ENCODE measurements around the gene IGF2BP2.

Gene IGF2BP2

DNA sequence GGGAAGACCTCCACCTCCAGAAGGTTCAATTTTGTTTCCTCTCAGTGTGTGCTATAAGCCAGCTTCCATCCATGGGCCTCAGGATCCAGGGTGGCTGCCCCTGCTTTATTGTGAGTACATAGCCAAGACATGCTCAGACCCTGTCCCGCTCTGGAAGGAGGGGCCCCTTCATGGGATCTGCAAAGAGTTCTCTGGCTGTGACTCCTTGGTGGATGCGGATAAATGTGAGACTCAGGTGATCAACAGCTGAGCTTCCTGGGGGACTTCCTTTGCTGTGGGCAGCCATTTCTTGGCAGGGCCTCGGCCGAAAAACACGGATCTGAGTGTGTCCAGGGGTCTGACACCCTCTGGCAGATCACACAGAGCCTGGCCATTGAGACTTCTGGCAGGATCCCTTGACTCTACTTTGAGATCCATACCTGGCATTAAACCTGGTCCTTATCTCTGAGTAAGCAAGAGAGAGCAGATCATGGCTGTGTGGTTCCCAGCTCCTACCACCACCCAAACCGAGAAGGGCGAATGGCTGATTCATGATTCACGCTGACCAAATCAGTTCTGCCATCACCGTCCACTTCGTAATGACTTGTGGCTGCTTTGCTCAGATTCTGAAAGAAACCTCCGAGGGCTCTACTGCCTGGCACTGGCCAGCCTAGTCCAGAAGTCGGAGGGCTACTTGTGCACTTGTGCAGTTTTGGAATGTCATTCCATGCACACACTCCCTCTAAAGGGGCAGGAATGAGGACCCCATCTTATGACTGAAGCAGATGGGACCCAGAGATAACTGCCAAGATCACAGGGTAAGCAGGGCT lies 170.7 kb downstream of the IGF2BP2 start:
- DNase-seq (ENCODE audit: low spot score), result no peak
- Histone ChIP-seq H3K9me3 (ENCODE audit: severe bottlenecking) (no peaks in the 10 kb centered on the region), H3K4me3 (ENCODE audit: severe bottlenecking) (no peak overlapping the region), H3K36me3 (ENCODE audit: low read depth) (peaks cover 86% of the 10 kb centered on the region), H3K4me1 (ENCODE audit: insufficient read depth, poor library complexity, severe bottlenecking) (peaks cover 36% of the 10 kb centered on the region), H3K27ac (ENCODE audit: poor library complexity, severe bottlenecking) (peak overlapping the region; percentile 96), H3K27me3 (ENCODE audit: insufficient read depth, poor library complexity, severe bottlenecking) (no peaks in the 10 kb centered on the region)
- no peak for ATAC-seq (ENCODE audit: low read depth)
- TF ChIP-seq, protein P1, sequence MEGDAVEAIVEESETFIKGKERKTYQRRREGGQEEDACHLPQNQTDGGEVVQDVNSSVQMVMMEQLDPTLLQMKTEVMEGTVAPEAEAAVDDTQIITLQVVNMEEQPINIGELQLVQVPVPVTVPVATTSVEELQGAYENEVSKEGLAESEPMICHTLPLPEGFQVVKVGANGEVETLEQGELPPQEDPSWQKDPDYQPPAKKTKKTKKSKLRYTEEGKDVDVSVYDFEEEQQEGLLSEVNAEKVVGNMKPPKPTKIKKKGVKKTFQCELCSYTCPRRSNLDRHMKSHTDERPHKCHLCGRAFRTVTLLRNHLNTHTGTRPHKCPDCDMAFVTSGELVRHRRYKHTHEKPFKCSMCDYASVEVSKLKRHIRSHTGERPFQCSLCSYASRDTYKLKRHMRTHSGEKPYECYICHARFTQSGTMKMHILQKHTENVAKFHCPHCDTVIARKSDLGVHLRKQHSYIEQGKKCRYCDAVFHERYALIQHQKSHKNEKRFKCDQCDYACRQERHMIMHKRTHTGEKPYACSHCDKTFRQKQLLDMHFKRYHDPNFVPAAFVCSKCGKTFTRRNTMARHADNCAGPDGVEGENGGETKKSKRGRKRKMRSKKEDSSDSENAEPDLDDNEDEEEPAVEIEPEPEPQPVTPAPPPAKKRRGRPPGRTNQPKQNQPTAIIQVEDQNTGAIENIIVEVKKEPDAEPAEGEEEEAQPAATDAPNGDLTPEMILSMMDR (IDR thresholded peaks at IDR 0.05; ENCODE audit: poor library complexity, severe bottlenecking), result no peak

DNA sequence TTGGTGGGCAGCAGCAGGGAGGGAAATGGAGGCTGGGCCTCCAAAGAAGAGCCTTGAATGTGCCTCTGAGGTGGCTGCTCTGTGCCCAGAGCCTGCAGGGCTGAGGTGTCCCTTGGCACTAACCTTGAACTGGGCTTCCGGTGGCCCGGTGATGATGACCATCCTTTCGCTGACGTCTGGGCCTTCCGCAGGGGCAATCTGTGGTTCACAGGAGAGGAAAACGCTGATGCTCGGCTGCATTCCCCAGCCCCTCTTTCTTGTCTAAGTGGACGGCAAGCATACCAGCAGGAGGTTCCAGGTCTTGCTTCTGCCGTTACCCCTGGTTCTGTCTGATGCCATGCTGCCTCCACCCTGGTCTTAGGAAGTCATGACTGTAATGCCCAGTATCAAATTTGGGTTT lies 172.9 kb downstream of the IGF2BP2 start:
- DNase-seq (ENCODE audit: low spot score), result no peak
- Histone ChIP-seq H3K27me3 (ENCODE audit: insufficient read depth, poor library complexity, severe bottlenecking) (no peaks in the 10 kb centered on the region), H3K9me3 (ENCODE audit: severe bottlenecking) (no peaks in the 10 kb centered on the region), H3K27ac (ENCODE audit: poor library complexity, severe bottlenecking) (no peak overlapping the region), H3K36me3 (ENCODE audit: low read depth) (peaks cover 92% of the 10 kb centered on the region), H3K4me1 (ENCODE audit: insufficient read depth, poor library complexity, severe bottlenecking) (peaks cover 15% of the 10 kb centered on the region), H3K4me3 (ENCODE audit: severe bottlenecking) (no peak overlapping the region)
- TF ChIP-seq, protein P1 (IDR thresholded peaks at IDR 0.05; ENCODE audit: poor library complexity, severe bottlenecking), result no peak
- no peak for ATAC-seq (ENCODE audit: low read depth)

DNA sequence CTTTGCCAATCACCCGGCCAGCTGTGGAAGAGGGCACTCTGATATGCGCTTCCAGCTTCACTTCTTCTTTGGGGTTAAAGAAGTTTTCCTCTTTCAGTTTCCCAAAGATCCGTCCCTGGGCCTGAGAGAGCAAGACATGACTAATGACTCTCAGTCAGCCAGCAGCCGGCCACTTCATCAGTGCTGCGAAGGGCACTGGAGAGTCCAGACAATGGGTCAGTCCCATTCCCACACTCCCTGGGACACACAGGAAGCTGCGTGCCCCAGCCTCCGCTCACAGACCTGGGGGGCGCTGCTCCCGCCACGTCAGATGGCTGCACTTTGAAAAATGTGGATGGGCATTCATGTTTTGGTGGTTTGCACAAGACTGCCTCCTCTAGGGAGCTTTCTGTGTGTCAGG lies 175.4 kb downstream of the IGF2BP2 start:
- Histone ChIP-seq H3K27me3 (ENCODE audit: insufficient read depth, poor library complexity, severe bottlenecking) (no peaks in the 10 kb centered on the region), H3K4me1 (ENCODE audit: insufficient read depth, poor library complexity, severe bottlenecking) (no peaks in the 10 kb centered on the region), H3K36me3 (ENCODE audit: low read depth) (peaks cover 94% of the 10 kb centered on the region), H3K4me3 (ENCODE audit: severe bottlenecking) (no peak overlapping the region), H3K9me3 (ENCODE audit: severe bottlenecking) (no peaks in the 10 kb centered on the region), H3K27ac (ENCODE audit: poor library complexity, severe bottlenecking) (no peak overlapping the region)
- ATAC-seq (ENCODE audit: low read depth) (no peak), DNase-seq (ENCODE audit: low spot score) (no peak)
- TF ChIP-seq, protein P1 (IDR thresholded peaks at IDR 0.05; ENCODE audit: poor library complexity, severe bottlenecking), result no peak

DNA sequence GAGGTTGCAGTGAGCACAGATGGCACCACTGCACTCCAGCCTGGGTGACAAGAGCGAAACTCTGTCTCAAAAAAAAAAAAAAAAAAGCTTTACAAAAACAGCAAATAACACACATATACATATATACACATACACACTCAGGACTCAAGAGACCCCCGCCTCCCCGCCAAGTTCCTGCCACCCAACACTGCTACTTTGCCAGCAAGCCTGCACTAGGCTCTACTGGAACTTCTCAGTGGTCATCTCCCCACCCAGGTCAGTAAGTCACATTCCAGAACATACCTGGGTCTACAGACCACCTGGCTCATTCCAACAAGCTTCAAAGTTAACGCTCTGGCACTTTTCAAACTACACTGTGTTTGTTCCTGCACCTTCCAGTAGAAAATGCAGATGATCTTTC lies 176.4 kb downstream of the IGF2BP2 start:
- no peak for DNase-seq (ENCODE audit: low spot score)
- H3K27ac ChIP-seq (ENCODE audit: poor library complexity, severe bottlenecking), result no peak overlapping the region
- no peak overlapping the region for H3K4me3 ChIP-seq (ENCODE audit: severe bottlenecking)
- peaks cover 84% of the 10 kb centered on the region for H3K36me3 ChIP-seq (ENCODE audit: low read depth)
- ATAC-seq (ENCODE audit: low read depth), result no peak
- TF ChIP-seq, protein P1 (IDR thresholded peaks at IDR 0.05; ENCODE audit: poor library complexity, severe bottlenecking), result no peak
- no peaks in the 10 kb centered on the region for H3K9me3 ChIP-seq (ENCODE audit: severe bottlenecking)
- no peaks in the 10 kb centered on the region for H3K27me3 ChIP-seq (ENCODE audit: insufficient read depth, poor library complexity, severe bottlenecking)
- no peaks in the 10 kb centered on the region for H3K4me1 ChIP-seq (ENCODE audit: insufficient read depth, poor library complexity, severe bottlenecking)

DNA sequence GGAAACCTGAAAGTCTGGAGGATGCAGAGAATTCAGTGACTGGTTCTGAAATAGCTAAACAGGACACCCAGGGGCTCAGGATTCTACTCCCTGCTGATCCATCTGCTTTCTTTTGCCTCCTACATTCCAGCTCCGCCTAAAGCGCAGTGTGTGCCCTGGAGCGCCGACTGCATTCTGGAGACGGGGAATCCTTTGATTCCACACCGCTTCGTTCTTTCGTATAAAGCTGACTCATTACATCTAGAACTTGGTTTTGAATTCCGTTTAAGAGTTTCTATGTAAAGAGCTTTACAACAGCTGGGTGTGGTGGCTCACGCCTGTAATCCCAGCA lies 177.0 kb downstream of the IGF2BP2 start:
- no peak for DNase-seq (ENCODE audit: low spot score)
- no peaks in the 10 kb centered on the region for H3K27me3 ChIP-seq (ENCODE audit: insufficient read depth, poor library complexity, severe bottlenecking)
- H3K4me3 ChIP-seq (ENCODE audit: severe bottlenecking), result no peak overlapping the region
- no peak for ATAC-seq (ENCODE audit: low read depth)
- H3K36me3 ChIP-seq (ENCODE audit: low read depth), result peaks cover 79% of the 10 kb centered on the region
- H3K27ac ChIP-seq (ENCODE audit: poor library complexity, severe bottlenecking), result no peak overlapping the region
- H3K4me1 ChIP-seq (ENCODE audit: insufficient read depth, poor library complexity, severe bottlenecking), result no peaks in the 10 kb centered on the region
- H3K9me3 ChIP-seq (ENCODE audit: severe bottlenecking), result no peaks in the 10 kb centered on the region
- TF ChIP-seq, protein P1 (IDR thresholded peaks at IDR 0.05; ENCODE audit: poor library complexity, severe bottlenecking), result no peak

Measured in RWPE2 (cell line).